DND-41 (cell line): ENCODE measurements around the gene ST8SIA4.

Experiments used
- EZH2 ChIP-seq: IDR thresholded peaks from 3 replicates; pipeline ENCODE4 v1.6.1; 2012; ENCODE audit warnings: borderline replicate concordance, low read depth, mild to moderate bottlenecking, moderate library complexity, low read length, inconsistent platforms; ENCODE audit not compliant: severe bottlenecking
- TF ChIP-seq, protein P1 (sequence below): IDR thresholded peaks from 2 replicates; pipeline ENCODE4 v1.5.1; 2012; ENCODE audit warnings: borderline replicate concordance, low read length, moderate library complexity, mild to moderate bottlenecking; ENCODE audit not compliant: poor library complexity, severe bottlenecking; ENCODE audit errors: extremely low read depth

DNA sequence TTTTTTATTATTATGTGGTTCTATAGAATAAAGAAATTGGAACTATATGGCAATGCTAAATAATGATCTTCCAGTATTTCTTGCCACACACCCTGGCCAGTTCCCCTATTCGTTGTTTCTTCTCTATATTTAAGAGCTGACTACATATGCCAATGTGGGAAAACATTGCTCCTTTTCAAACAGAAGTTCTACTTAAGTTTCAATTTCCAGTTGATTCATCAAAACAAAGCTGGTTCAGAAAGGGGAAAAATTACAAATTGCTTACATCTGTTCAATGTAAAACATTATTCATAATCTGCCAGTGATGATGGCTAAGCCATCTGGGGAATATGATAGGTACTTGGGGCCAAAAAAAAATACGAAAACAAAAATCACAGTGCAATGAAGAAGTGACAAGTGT is 76.9 kb downstream of the ST8SIA4 start:
- TF ChIP-seq, protein P1, sequence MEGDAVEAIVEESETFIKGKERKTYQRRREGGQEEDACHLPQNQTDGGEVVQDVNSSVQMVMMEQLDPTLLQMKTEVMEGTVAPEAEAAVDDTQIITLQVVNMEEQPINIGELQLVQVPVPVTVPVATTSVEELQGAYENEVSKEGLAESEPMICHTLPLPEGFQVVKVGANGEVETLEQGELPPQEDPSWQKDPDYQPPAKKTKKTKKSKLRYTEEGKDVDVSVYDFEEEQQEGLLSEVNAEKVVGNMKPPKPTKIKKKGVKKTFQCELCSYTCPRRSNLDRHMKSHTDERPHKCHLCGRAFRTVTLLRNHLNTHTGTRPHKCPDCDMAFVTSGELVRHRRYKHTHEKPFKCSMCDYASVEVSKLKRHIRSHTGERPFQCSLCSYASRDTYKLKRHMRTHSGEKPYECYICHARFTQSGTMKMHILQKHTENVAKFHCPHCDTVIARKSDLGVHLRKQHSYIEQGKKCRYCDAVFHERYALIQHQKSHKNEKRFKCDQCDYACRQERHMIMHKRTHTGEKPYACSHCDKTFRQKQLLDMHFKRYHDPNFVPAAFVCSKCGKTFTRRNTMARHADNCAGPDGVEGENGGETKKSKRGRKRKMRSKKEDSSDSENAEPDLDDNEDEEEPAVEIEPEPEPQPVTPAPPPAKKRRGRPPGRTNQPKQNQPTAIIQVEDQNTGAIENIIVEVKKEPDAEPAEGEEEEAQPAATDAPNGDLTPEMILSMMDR, result no peak
- TF ChIP-seq EZH2, result no peak
